Vagina (tissue), 2 donors: ENCODE results near the gene SLC27A3.

Experiments
- CTCF ChIP-seq, 3 experiments: fragments of 450-650 bp in 2 of 3; fragments of 200-600 bp in 1 of 3; sonication (generic) in 1 of 3; IDR thresholded peaks; one replicate each; pipeline ENCODE4 v1.5.1; 2017 to 2019; ENCODE audit warnings: antibody characterized with exemption in 3 of 3, mild to moderate bottlenecking in 2 of 3, moderate library complexity in 2 of 3
- POLR2A ChIP-seq, 2 donors: fragments of 450-650 bp; IDR thresholded peaks; one replicate each; pipeline ENCODE4 v1.6.1; 2017; ENCODE audit warnings: antibody characterized with exemption in 2 of 2, mild to moderate bottlenecking in 2 of 2, moderate library complexity in 2 of 2
- POLR2AphosphoS5 ChIP-seq, 2 donors: sonication (generic); formaldehyde crosslinking; IDR thresholded peaks; one replicate each; pipeline ENCODE4 v1.9.0; 2017; ENCODE audit warnings: antibody characterized with exemption in 2 of 2, mild to moderate bottlenecking in 2 of 2, low read depth in 1 of 2; ENCODE audit not compliant: insufficient read depth in 1 of 2

- TF ChIP-seq CTCF (IDR thresholded peaks at IDR 0.05) = no peak
- no peak for TF ChIP-seq POLR2A (IDR thresholded peaks at IDR 0.05)
- no peak for TF ChIP-seq POLR2AphosphoS5 (IDR thresholded peaks at IDR 0.05; ENCODE audit: insufficient read depth in 1 of 2, low read depth in 1 of 2)
Observed at GRCh38 chr1:153818876-153819275, 43.7 kb downstream of the SLC27A3 start.
